Activated CD4-positive, alpha-beta T cell treated with anti-CD3 and anti-CD28 coated beads for 36 hours (primary cell): ENCODE measurements around the gene DOK3. TPM values are rescaled to one million over a fixed set of nuclear protein-coding genes. Genes with fewer than 3 reads are reported as not detected.

Source experiments
- ATAC-seq: fragments of 200-7000 bp; cut with Tn5 transposase; one replicate; pipeline ENCODE4 v1.10.0; 2021; ENCODE audit warnings: mild to moderate bottlenecking, moderate library complexity
- CTCF ChIA-PET: fragments of 350-600 bp; sonication (Branson Sonifier 250); formaldehyde crosslinking; loops from one replicate; lab custom pipeline; 2021; ENCODE audit warnings: antibody characterized with exemption; lab: Charles Lee
- POLR2A ChIA-PET: fragments of 350-600 bp; sonication (Branson Sonifier 250); formaldehyde crosslinking; loops from one replicate; lab custom pipeline; 2021; ENCODE audit warnings: antibody characterized with exemption, inconsistent platforms; lab: Charles Lee
- DNase-seq: peaks from one replicate; pipeline ENCODE4 v3.0.0-alpha.2; 2020
- H3K27ac Mint-ChIP-seq: one replicate; pipeline ENCODE4 v1.8.0; 2021; ENCODE audit warnings: mixed read lengths
- H3K27me3 Mint-ChIP-seq: one replicate; pipeline ENCODE4 v1.8.0; 2021; ENCODE audit warnings: mixed read lengths
- H3K36me3 Mint-ChIP-seq: one replicate; pipeline ENCODE4 v1.8.0; 2021; ENCODE audit warnings: low read depth, mixed read lengths
- H3K4me1 Mint-ChIP-seq: one replicate; pipeline ENCODE4 v1.8.0; 2021; ENCODE audit warnings: mixed read lengths
- H3K4me3 Mint-ChIP-seq: one replicate; pipeline ENCODE4 v1.8.0; 2021; ENCODE audit warnings: mild to moderate bottlenecking, moderate library complexity, mixed read lengths
- H3K9me3 Mint-ChIP-seq: one replicate; pipeline ENCODE4 v1.8.0; 2021; ENCODE audit warnings: low read depth, mixed read lengths
- intact Hi-C, 2 experiments: fragments of 100-400 bp; cut with DNase I in 1 of 2; cut with micrococcal nuclease in 1 of 2; formaldehyde crosslinking; loops; one replicate each; pipeline versions ENCODE4 v1.14.2 to v1.15.1; 2022 to 2024; cut with DNase I, micrococcal nuclease
- total RNA-seq, 2 experiments: library from RNA; stranded (reverse); gene quantifications; one replicate each; pipeline ENCODE4 v1.2.3, GENCODE V29; 2021

Gene DOK3
- total RNA-seq, 2 experiments from 2014 or later: 4.2 to 4.8 TPM

- Mint-ChIP-seq H3K9me3 (no peaks in the 10 kb centered on the region), H3K4me3 (peak overlapping the region; percentile 73), H3K4me1 (peaks cover 31% of the 10 kb centered on the region), H3K27ac (no peak overlapping the region), H3K36me3 (peaks cover 10% of the 10 kb centered on the region), H3K27me3 (peaks cover 12% of the 10 kb centered on the region)
- DNase-seq: peak; percentile 35
- CTCF ChIA-PET: interaction anchor here (0.5 to 3.6 kb wide), 13 partner anchors 11 to 186 kb away, joined by 3 to 23 read pairs (median 3); partner anchors contain the start of gene MXD3
- intact Hi-C loops: loop anchor here (5.0 kb wide), 2 partner anchors 183 to 363 kb away; partner anchors contain the start of genes MXD3 (in 1 of the 2) and NSD1 (in 1 of the 2)
- ATAC-seq: no peak
- POLR2A ChIA-PET: no interaction called here
Observed at GRCh38 chr5:177495243-177496060, 14.2 kb downstream of the DOK3 start.

- intact Hi-C loops: loop anchor here (5.0 kb wide), 2 partner anchors 182 to 362 kb away; partner anchors contain the start of genes MXD3 (in 1 of the 2) and NSD1 (in 1 of the 2)
- ChIA-PET POLR2A (no interaction called here), CTCF (interaction anchor here (0.6 to 3.6 kb wide), 15 partner anchors 12 to 659 kb away, joined by 3 to 23 read pairs (median 3); partner anchors contain the start of genes MXD3 and NHP2)
- DNase-seq (peak; percentile 71), ATAC-seq (peak; percentile 61)
- no peaks in the 10 kb centered on the region for H3K9me3 Mint-ChIP-seq
- peak overlapping the region; percentile 75 for H3K27ac Mint-ChIP-seq
- peaks cover 31% of the 10 kb centered on the region for H3K4me1 Mint-ChIP-seq
- H3K4me3 Mint-ChIP-seq: peak overlapping the region; percentile 23
- H3K27me3 Mint-ChIP-seq: peaks cover 10% of the 10 kb centered on the region
- peaks cover 10% of the 10 kb centered on the region for H3K36me3 Mint-ChIP-seq
Observed at GRCh38 chr5:177494346-177495195, 15.1 kb downstream of the DOK3 start.

- Mint-ChIP-seq H3K4me3 (peak overlapping the region; percentile 23), H3K36me3 (peaks cover 10% of the 10 kb centered on the region), H3K27ac (peak overlapping the region; percentile 75), H3K27me3 (peaks cover 8% of the 10 kb centered on the region), H3K9me3 (no peaks in the 10 kb centered on the region), H3K4me1 (peaks cover 30% of the 10 kb centered on the region)
- ChIA-PET CTCF (interaction anchor here (0.5 to 2.4 kb wide), 11 partner anchors 14 to 660 kb away, joined by 3 to 10 read pairs (median 4); partner anchors contain the start of gene NHP2), POLR2A (interaction anchor here (0.6 kb wide), 1 partner anchor 67 kb away, joined by 3 read pairs; no protein-coding TSS in a partner anchor)
- DNase-seq: no peak
- intact Hi-C loops: no loop called here
- no peak for ATAC-seq
Observed at GRCh38 chr5:177493795-177494345, 15.8 kb downstream of the DOK3 start.

GRCh38 chr5:177492841-177493240 lies 16.8 kb downstream of the DOK3 start:
- Mint-ChIP-seq H3K27me3 (no peaks in the 10 kb centered on the region), H3K27ac (peak overlapping the region; percentile 34), H3K36me3 (peaks cover 15% of the 10 kb centered on the region), H3K9me3 (no peaks in the 10 kb centered on the region), H3K4me1 (peaks cover 23% of the 10 kb centered on the region), H3K4me3 (no peak overlapping the region)
- no peak for DNase-seq
- ChIA-PET POLR2A (interaction anchor here (0.6 kb wide), 1 partner anchor 466 kb away, joined by 3 read pairs; no protein-coding TSS in a partner anchor), CTCF (interaction anchor here (0.8 to 2.4 kb wide), 9 partner anchors 10 to 120 kb away, joined by 3 to 10 read pairs (median 4); no protein-coding TSS in a partner anchor)
- no peak for ATAC-seq
- intact Hi-C loops: no loop called here

GRCh38 chr5:177491983-177492746 lies 17.5 kb downstream of the DOK3 start:
- DNase-seq (no peak), ATAC-seq (no peak)
- ChIA-PET CTCF (interaction anchor here (0.8 to 2.4 kb wide), 9 partner anchors 9 to 120 kb away, joined by 3 to 10 read pairs (median 4); no protein-coding TSS in a partner anchor), POLR2A (interaction anchor here (0.6 kb wide), 2 partner anchors 102 to 465 kb away, joined by 3 read pairs; no protein-coding TSS in a partner anchor)
- Mint-ChIP-seq H3K27me3 (no peaks in the 10 kb centered on the region), H3K4me1 (peaks cover 21% of the 10 kb centered on the region), H3K36me3 (peaks cover 19% of the 10 kb centered on the region), H3K4me3 (no peak overlapping the region), H3K27ac (peak overlapping the region; percentile 34), H3K9me3 (no peaks in the 10 kb centered on the region)
- intact Hi-C loops: no loop called here

- intact Hi-C loops: no loop called here
- peak; percentile 73 for DNase-seq
- ChIA-PET POLR2A (no interaction called here), CTCF (interaction anchor here (1.5 to 1.6 kb wide), 2 partner anchors 10 to 12 kb away, joined by 4 to 6 read pairs; no protein-coding TSS in a partner anchor)
- Mint-ChIP-seq H3K36me3 (peaks cover 21% of the 10 kb centered on the region), H3K9me3 (no peaks in the 10 kb centered on the region), H3K4me1 (peaks cover 21% of the 10 kb centered on the region), H3K27me3 (no peaks in the 10 kb centered on the region), H3K27ac (no peak overlapping the region), H3K4me3 (no peak overlapping the region)
- ATAC-seq: peak; percentile 40
Observed at GRCh38 chr5:177491429-177491945, 18.1 kb downstream of the DOK3 start.

GRCh38 chr5:177490992-177491391 lies 18.6 kb downstream of the DOK3 start:
- ATAC-seq (no peak), DNase-seq (no peak)
- H3K27me3 Mint-ChIP-seq: no peaks in the 10 kb centered on the region
- H3K4me3 Mint-ChIP-seq: no peak overlapping the region
- intact Hi-C loops: no loop called here
- CTCF ChIA-PET: interaction anchor here (1.5 to 1.6 kb wide), 2 partner anchors 11 to 12 kb away, joined by 4 to 6 read pairs; no protein-coding TSS in a partner anchor
- peaks cover 21% of the 10 kb centered on the region for H3K36me3 Mint-ChIP-seq
- POLR2A ChIA-PET: no interaction called here
- H3K9me3 Mint-ChIP-seq: no peaks in the 10 kb centered on the region
- no peak overlapping the region for H3K27ac Mint-ChIP-seq
- peaks cover 18% of the 10 kb centered on the region for H3K4me1 Mint-ChIP-seq

GRCh38 chr5:177490311-177490991 lies 19.2 kb downstream of the DOK3 start:
- ATAC-seq: no peak
- intact Hi-C loops: no loop called here
- Mint-ChIP-seq H3K27me3 (no peaks in the 10 kb centered on the region), H3K4me1 (peaks cover 17% of the 10 kb centered on the region), H3K27ac (no peak overlapping the region), H3K9me3 (no peaks in the 10 kb centered on the region), H3K4me3 (no peak overlapping the region), H3K36me3 (peaks cover 21% of the 10 kb centered on the region)
- ChIA-PET CTCF (interaction anchor here (0.7 to 1.6 kb wide), 7 partner anchors 9 to 495 kb away, joined by 3 to 6 read pairs (median 4); partner anchors contain the start of gene PFN3), POLR2A (no interaction called here)
- no peak for DNase-seq

GRCh38 chr5:177489119-177489716 lies 20.4 kb downstream of the DOK3 start:
- Mint-ChIP-seq H3K27ac (no peak overlapping the region), H3K27me3 (no peaks in the 10 kb centered on the region), H3K4me3 (no peak overlapping the region), H3K4me1 (peaks cover 8% of the 10 kb centered on the region), H3K36me3 (peaks cover 23% of the 10 kb centered on the region), H3K9me3 (no peaks in the 10 kb centered on the region)
- ChIA-PET POLR2A (interaction anchor here (0.7 kb wide), 1 partner anchor 44 kb away, joined by 4 read pairs; no protein-coding TSS in a partner anchor), CTCF (interaction anchor here (0.5 to 1.6 kb wide), 10 partner anchors 7 to 99 kb away, joined by 3 to 6 read pairs (median 4); partner anchors contain the start of gene PFN3)
- ATAC-seq (no peak), DNase-seq (no peak)
- intact Hi-C loops: no loop called here
